Ramos (cell line): Measurements from ENCODE around the gene SH3GL1.

Experiments
- in situ Hi-C: fragments of 300-500 bp; cut with MboI; formaldehyde crosslinking; loops from one replicate; pipeline ENCODE4 v1.14.3; 2022; ENCODE audit warnings: low sequenced_read_pairs; ENCODE audit not compliant: unreplicated experiment

Gene SH3GL1

GRCh38 chr19:4378886-4379285 lies 21.5 kb downstream of the SH3GL1 start:
- in situ Hi-C loops = no loop called here

- in situ Hi-C loops = no loop called here
These were observed 23.2 kb downstream of the SH3GL1 start for GRCh38 chr19:4376991-4377781.

- in situ Hi-C loops = no loop called here
These were observed 23.7 kb downstream of the SH3GL1 start for GRCh38 chr19:4376671-4376990.

- in situ Hi-C loops = no loop called here
These were observed 24.2 kb downstream of the SH3GL1 start for GRCh38 chr19:4376028-4376670.

GRCh38 chr19:4375164-4376027 lies 25.0 kb downstream of the SH3GL1 start:
- in situ Hi-C loops = no loop called here

GRCh38 chr19:4374498-4375163 lies 25.7 kb downstream of the SH3GL1 start:
- in situ Hi-C loops = no loop called here

GRCh38 chr19:4373601-4374497 lies 26.5 kb downstream of the SH3GL1 start:
- in situ Hi-C loops = no loop called here

GRCh38 chr19:4373013-4373367 lies 27.4 kb downstream of the SH3GL1 start:
- in situ Hi-C loops = no loop called here

- in situ Hi-C loops = no loop called here
These were observed 28.0 kb downstream of the SH3GL1 start for GRCh38 chr19:4372165-4373012.

- in situ Hi-C loops = no loop called here
These were observed 28.8 kb downstream of the SH3GL1 start for GRCh38 chr19:4371247-4372164.

GRCh38 chr19:4370418-4371041 lies 29.8 kb downstream of the SH3GL1 start:
- in situ Hi-C loops = no loop called here

- in situ Hi-C loops = no loop called here
These were observed 30.5 kb downstream of the SH3GL1 start for GRCh38 chr19:4369888-4370260.

GRCh38 chr19:4369109-4369887 lies 31.0 kb downstream of the SH3GL1 start:
- in situ Hi-C loops = no loop called here

- in situ Hi-C loops = no loop called here
These were observed 32.1 kb downstream of the SH3GL1 start for GRCh38 chr19:4368128-4368820.

GRCh38 chr19:4367781-4368127 lies 32.6 kb downstream of the SH3GL1 start:
- in situ Hi-C loops = no loop called here

- in situ Hi-C loops = no loop called here
These were observed 33.0 kb downstream of the SH3GL1 start for GRCh38 chr19:4367336-4367723.
